GM19397 (cell line): ENCODE measurements around the gene ATP10A.

Experiments
- ATAC-seq: cut with Tn5 transposase; IDR thresholded peaks from one replicate; pipeline ENCODE4 v1.9.1; 2021; ENCODE audit warnings: mild to moderate bottlenecking, moderate library complexity; ENCODE audit not compliant: unreplicated experiment

The ATP10A gene

GRCh38 chr15:25687276-25687675, 175.9 kb downstream of the ATP10A start:
- no peak for ATAC-seq

- ATAC-seq, result no peak
Measured at GRCh38 chr15:25686780-25687179, 176.3 kb downstream of the ATP10A start.

GRCh38 chr15:25684521-25685431, 178.4 kb downstream of the ATP10A start:
- no peak for ATAC-seq

GRCh38 chr15:25683911-25684310, 179.2 kb downstream of the ATP10A start:
- ATAC-seq, result no peak

GRCh38 chr15:25683415-25683814, 179.7 kb downstream of the ATP10A start:
- ATAC-seq, result no peak

- ATAC-seq, result no peak
Measured at GRCh38 chr15:25682340-25682739, 180.8 kb downstream of the ATP10A start.

- no peak for ATAC-seq
Measured at GRCh38 chr15:25680686-25681025, 182.5 kb downstream of the ATP10A start.

GRCh38 chr15:25679964-25680685, 183.0 kb downstream of the ATP10A start:
- no peak for ATAC-seq

- ATAC-seq, result no peak
Measured at GRCh38 chr15:25679492-25679891, 183.6 kb downstream of the ATP10A start.

- no peak for ATAC-seq
Measured at GRCh38 chr15:25678500-25678855, 184.6 kb downstream of the ATP10A start.

GRCh38 chr15:25677719-25678499, 185.2 kb downstream of the ATP10A start:
- ATAC-seq, result no peak

GRCh38 chr15:25676070-25676469, 187.1 kb downstream of the ATP10A start:
- no peak for ATAC-seq

GRCh38 chr15:25675396-25675795, 187.7 kb downstream of the ATP10A start:
- no peak for ATAC-seq

GRCh38 chr15:25674913-25675312, 188.2 kb downstream of the ATP10A start:
- ATAC-seq, result no peak

GRCh38 chr15:25673972-25674371, 189.2 kb downstream of the ATP10A start:
- ATAC-seq, result no peak

- no peak for ATAC-seq
Measured at GRCh38 chr15:25673351-25673750, 189.8 kb downstream of the ATP10A start.

GRCh38 chr15:25671132-25671531, 192.0 kb downstream of the ATP10A start:
- ATAC-seq, result no peak

GRCh38 chr15:25670621-25671020, 192.5 kb downstream of the ATP10A start:
- no peak for ATAC-seq

GRCh38 chr15:25670025-25670554, 193.0 kb downstream of the ATP10A start:
- no peak for ATAC-seq

GRCh38 chr15:25668901-25669300, 194.2 kb downstream of the ATP10A start:
- ATAC-seq, result no peak

GRCh38 chr15:25668236-25668795, 194.8 kb downstream of the ATP10A start:
- ATAC-seq, result no peak
